ENCODE measurements around the gene PLAAT2. TPM values are rescaled to one million over a fixed set of nuclear protein-coding genes. Genes with fewer than 3 reads are reported as not detected.

PLAAT2 gene
- total and polyA plus RNA-seq, 4 donors, result 2.2 to 29.8 (median 14.8) TPM

GRCh38 chr11:63511048-63511748, 52.0 kb downstream of the PLAAT2 start:
- no peak overlapping the region for H3K27ac ChIP-seq (ENCODE audit: low read depth in 1 of 2, low read length in 1 of 2)
- H3K9me3 ChIP-seq (ENCODE audit: control insufficient read depth in 4 of 4, insufficient read depth in 3 of 4, low read length in 3 of 4), result no peaks in the 10 kb centered on the region
- DNase-seq (peak in 1 of 3 donors; percentile 12), ATAC-seq (ENCODE audit: insufficient read depth, low FRiP score) (no peak)
- no peaks in the 10 kb centered on the region for H3K36me3 ChIP-seq (ENCODE audit: control insufficient read depth in 4 of 4, insufficient read depth in 4 of 4, low read length in 4 of 4)
- no peak overlapping the region for H3K9ac ChIP-seq (ENCODE audit: insufficient read depth in 1 of 2, low read length in 2 of 2)
- 81 to 89% methylated on average over 11 of the region's 11 CpGs for WGBS, 2 donors
- H3K27me3 ChIP-seq (ENCODE audit: control insufficient read depth in 3 of 3, insufficient read depth in 3 of 3, low read length in 2 of 3), result no peaks in the 10 kb centered on the region
- H3K4me3 ChIP-seq, result no peak overlapping the region
- TF ChIP-seq CTCF (IDR thresholded peaks at IDR 0.05; ENCODE audit: control extremely low read depth, extremely low read depth), result no peak
- H3K4me1 ChIP-seq (ENCODE audit: control insufficient read depth in 5 of 5, insufficient read depth in 5 of 5, low read length in 5 of 5), result peaks cover 0 to 6% (median 0%) of the 10 kb centered on the region in 5 donors

- H3K9me3 ChIP-seq (ENCODE audit: control insufficient read depth in 4 of 4, insufficient read depth in 3 of 4, low read length in 3 of 4), result no peaks in the 10 kb centered on the region
- H3K4me1 ChIP-seq (ENCODE audit: control insufficient read depth in 5 of 5, insufficient read depth in 5 of 5, low read length in 5 of 5), result peaks cover 0 to 6% (median 0%) of the 10 kb centered on the region in 5 donors
- no peak overlapping the region for H3K9ac ChIP-seq (ENCODE audit: insufficient read depth in 1 of 2, low read length in 2 of 2)
- H3K4me3 ChIP-seq, result no peak overlapping the region
- H3K36me3 ChIP-seq (ENCODE audit: control insufficient read depth in 4 of 4, insufficient read depth in 4 of 4, low read length in 4 of 4), result no peaks in the 10 kb centered on the region
- peak in 2 of 3 donors; percentile 25 to 49 for DNase-seq
- H3K27ac ChIP-seq (ENCODE audit: low read depth in 1 of 2, low read length in 1 of 2), result no peak overlapping the region
- ATAC-seq (ENCODE audit: insufficient read depth, low FRiP score), result no peak
- no peaks in the 10 kb centered on the region for H3K27me3 ChIP-seq (ENCODE audit: control insufficient read depth in 3 of 3, insufficient read depth in 3 of 3, low read length in 2 of 3)
- no peak for TF ChIP-seq CTCF (IDR thresholded peaks at IDR 0.05; ENCODE audit: control extremely low read depth, extremely low read depth)
- WGBS, 2 donors, result 79 to 91% methylated on average over 7 of the region's 7 CpGs
Observed at GRCh38 chr11:63510360-63511047, 52.7 kb downstream of the PLAAT2 start.

GRCh38 chr11:63508745-63509144, 54.4 kb downstream of the PLAAT2 start:
- WGBS, 2 donors, result 71 to 86% methylated on average over 12 of the region's 12 CpGs
- no peak overlapping the region for H3K9ac ChIP-seq (ENCODE audit: insufficient read depth in 1 of 2, low read length in 2 of 2)
- H3K27ac ChIP-seq (ENCODE audit: low read depth in 1 of 2, low read length in 1 of 2), result no peak overlapping the region
- H3K36me3 ChIP-seq (ENCODE audit: control insufficient read depth in 4 of 4, insufficient read depth in 4 of 4, low read length in 4 of 4), result no peaks in the 10 kb centered on the region
- H3K9me3 ChIP-seq (ENCODE audit: control insufficient read depth in 4 of 4, insufficient read depth in 3 of 4, low read length in 3 of 4), result no peaks in the 10 kb centered on the region
- H3K4me3 ChIP-seq, result no peak overlapping the region
- H3K4me1 ChIP-seq (ENCODE audit: control insufficient read depth in 5 of 5, insufficient read depth in 5 of 5, low read length in 5 of 5), result peaks cover 0 to 11% (median 0%) of the 10 kb centered on the region in 5 donors
- no peak for DNase-seq
- ATAC-seq (ENCODE audit: insufficient read depth, low FRiP score), result no peak
- TF ChIP-seq CTCF (IDR thresholded peaks at IDR 0.05; ENCODE audit: control extremely low read depth, extremely low read depth), result no peak
- H3K27me3 ChIP-seq (ENCODE audit: control insufficient read depth in 3 of 3, insufficient read depth in 3 of 3, low read length in 2 of 3), result no peaks in the 10 kb centered on the region
